ENCODE measurements around the gene SH3RF2.

SH3RF2 gene

GRCh38 chr5:145925353-145925752 is 11.0 kb upstream of the SH3RF2 start:
- no peaks in the 10 kb centered on the region for H3K36me3 Mint-ChIP-seq (ENCODE audit: insufficient read depth)
- H3K9me3 Mint-ChIP-seq: no peaks in the 10 kb centered on the region
- no peak for DNase-seq (ENCODE audit: low spot score in 2 of 2)
- H3K4me1 Mint-ChIP-seq: no peaks in the 10 kb centered on the region
- no peaks in the 10 kb centered on the region for H3K27me3 Mint-ChIP-seq
- no peak overlapping the region for H3K27ac Mint-ChIP-seq (ENCODE audit: low read depth)
- H3K4me3 Mint-ChIP-seq: no peak overlapping the region
- ATAC-seq (replicated peaks; ENCODE audit: extremely low read depth, poor library complexity, severe bottlenecking): no peak

GRCh38 chr5:145925803-145926202 is 10.6 kb upstream of the SH3RF2 start:
- Mint-ChIP-seq H3K4me3 (no peak overlapping the region), H3K27ac (ENCODE audit: low read depth) (no peak overlapping the region), H3K36me3 (ENCODE audit: insufficient read depth) (no peaks in the 10 kb centered on the region), H3K9me3 (no peaks in the 10 kb centered on the region), H3K4me1 (no peaks in the 10 kb centered on the region), H3K27me3 (no peaks in the 10 kb centered on the region)
- no peak for ATAC-seq (replicated peaks; ENCODE audit: extremely low read depth, poor library complexity, severe bottlenecking)
- no peak for DNase-seq (ENCODE audit: low spot score in 2 of 2)

- H3K27me3 Mint-ChIP-seq: peaks cover 44% of the 10 kb centered on the region
- peaks cover 8% of the 10 kb centered on the region for H3K4me1 Mint-ChIP-seq
- no peak for ATAC-seq (replicated peaks; ENCODE audit: extremely low read depth, poor library complexity, severe bottlenecking)
- no peak for DNase-seq (ENCODE audit: low spot score in 2 of 2)
- no peaks in the 10 kb centered on the region for H3K36me3 Mint-ChIP-seq (ENCODE audit: insufficient read depth)
- no peak overlapping the region for H3K27ac Mint-ChIP-seq (ENCODE audit: low read depth)
- H3K9me3 Mint-ChIP-seq: no peaks in the 10 kb centered on the region
- no peak overlapping the region for H3K4me3 Mint-ChIP-seq
Measured at GRCh38 chr5:145931718-145932117, 4.7 kb upstream of the SH3RF2 start.

DNA sequence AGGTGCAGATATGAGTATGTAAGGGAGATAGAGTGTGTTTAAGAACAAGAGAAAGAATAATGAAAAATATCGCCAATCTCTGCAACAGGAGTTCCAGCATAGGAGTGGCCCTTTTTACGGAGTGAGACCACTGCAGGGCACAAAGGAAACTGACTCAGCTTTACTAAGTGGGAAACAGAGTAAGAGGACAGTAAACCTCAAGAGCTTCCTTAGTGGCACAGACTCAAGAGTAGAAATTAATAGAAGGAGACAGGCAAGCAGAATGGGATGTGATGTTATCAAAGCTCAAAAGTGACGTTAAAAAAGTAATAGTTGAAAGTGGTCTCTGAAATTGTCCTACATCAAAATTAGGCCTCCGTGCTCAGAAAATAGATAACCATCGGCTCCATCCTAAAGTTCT is 2.1 kb upstream of the SH3RF2 start:
- ATAC-seq (replicated peaks; ENCODE audit: extremely low read depth, poor library complexity, severe bottlenecking): no peak
- Mint-ChIP-seq H3K27me3 (peaks cover 53% of the 10 kb centered on the region), H3K27ac (ENCODE audit: low read depth) (no peak overlapping the region)

DNA sequence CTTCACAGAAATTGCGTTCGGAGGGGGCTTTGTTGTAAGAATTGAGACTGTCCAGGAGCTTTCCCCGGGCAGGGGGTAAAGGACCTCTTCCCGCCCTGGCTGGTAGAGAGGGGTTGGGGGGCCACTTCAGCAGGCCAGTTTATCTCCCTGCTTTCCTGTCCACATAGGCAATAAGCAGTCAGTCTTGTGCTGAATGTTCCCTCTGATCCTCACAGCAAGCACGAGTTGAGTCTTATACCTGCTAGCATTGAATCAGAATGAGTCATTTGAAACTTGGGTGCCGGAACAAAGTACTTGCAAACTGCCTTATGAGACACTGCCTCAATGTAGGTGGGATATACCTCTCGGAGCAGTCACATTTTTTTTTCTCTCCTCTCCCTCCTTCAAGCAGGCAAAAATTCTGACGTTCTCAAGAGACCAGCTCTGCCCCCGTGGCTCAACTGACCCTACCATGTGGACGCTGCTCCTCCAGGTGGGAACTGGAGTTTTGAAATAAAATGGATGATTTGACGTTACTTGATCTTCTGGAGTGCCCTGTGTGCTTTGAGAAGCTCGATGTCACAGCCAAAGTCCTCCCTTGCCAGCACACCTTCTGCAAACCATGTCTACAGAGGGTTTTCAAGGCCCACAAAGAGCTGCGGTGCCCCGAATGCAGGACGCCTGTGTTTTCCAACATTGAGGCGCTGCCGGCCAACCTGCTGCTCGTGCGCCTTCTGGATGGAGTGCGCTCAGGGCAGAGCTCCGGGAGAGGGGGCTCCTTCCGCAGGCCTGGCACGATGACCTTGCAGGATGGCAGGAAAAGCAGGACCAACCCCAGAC is 1.3 kb downstream of the SH3RF2 start:
- no peaks in the 10 kb centered on the region for H3K9me3 Mint-ChIP-seq
- H3K4me3 Mint-ChIP-seq: no peak overlapping the region
- no peak for DNase-seq (ENCODE audit: low spot score in 2 of 2)
- peaks cover 13% of the 10 kb centered on the region for H3K4me1 Mint-ChIP-seq
- H3K27ac Mint-ChIP-seq (ENCODE audit: low read depth): no peak overlapping the region
- no peaks in the 10 kb centered on the region for H3K36me3 Mint-ChIP-seq (ENCODE audit: insufficient read depth)
- ATAC-seq (replicated peaks; ENCODE audit: extremely low read depth, poor library complexity, severe bottlenecking): no peak
- peaks cover 45% of the 10 kb centered on the region for H3K27me3 Mint-ChIP-seq

More for the DNA sequence above, 2.1 kb upstream of the SH3RF2 start:
- no peak overlapping the region for H3K4me3 Mint-ChIP-seq
- no peaks in the 10 kb centered on the region for H3K9me3 Mint-ChIP-seq
- H3K4me1 Mint-ChIP-seq: peaks cover 13% of the 10 kb centered on the region
- DNase-seq (ENCODE audit: low spot score in 2 of 2): no peak
- H3K36me3 Mint-ChIP-seq (ENCODE audit: insufficient read depth): no peaks in the 10 kb centered on the region

DNA sequence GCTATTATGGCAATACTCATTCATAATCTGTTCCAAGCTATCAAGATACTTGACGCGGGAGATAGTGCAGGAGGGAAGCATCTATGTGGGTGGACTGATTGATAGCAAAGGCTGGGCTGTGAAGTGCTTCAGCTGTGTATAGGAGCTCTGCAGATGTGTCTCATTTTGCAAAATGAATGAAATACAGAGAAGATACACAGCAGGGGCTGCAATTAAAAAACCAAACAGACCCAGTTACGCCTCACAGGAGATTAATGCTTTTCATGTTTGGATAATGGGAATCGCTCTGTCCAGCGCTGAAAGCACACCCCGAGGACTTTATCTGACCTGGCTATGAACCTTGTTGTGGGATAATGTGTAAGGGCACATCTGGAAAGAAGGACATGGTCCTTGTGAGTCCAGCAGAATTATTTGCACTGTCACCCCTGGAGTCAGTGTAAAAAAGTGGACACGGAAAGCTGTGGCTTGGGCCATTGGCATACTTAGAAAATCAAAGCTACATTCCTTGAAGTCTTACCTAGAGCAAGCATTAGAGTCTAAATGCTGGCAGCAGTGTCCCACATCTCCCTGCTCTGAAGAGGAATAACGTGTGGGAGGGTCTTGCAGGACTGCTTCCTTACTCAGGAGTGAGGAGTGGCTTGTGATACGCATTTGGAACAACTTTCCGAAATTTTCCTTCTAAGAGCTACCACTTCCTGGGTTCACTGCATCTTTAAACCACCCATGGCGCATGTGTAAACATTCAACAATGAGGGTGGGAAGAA is 2.6 kb downstream of the SH3RF2 start:
- peaks cover 13% of the 10 kb centered on the region for H3K4me1 Mint-ChIP-seq
- no peak for ATAC-seq (replicated peaks; ENCODE audit: extremely low read depth, poor library complexity, severe bottlenecking)
- peaks cover 37% of the 10 kb centered on the region for H3K27me3 Mint-ChIP-seq

DNA sequence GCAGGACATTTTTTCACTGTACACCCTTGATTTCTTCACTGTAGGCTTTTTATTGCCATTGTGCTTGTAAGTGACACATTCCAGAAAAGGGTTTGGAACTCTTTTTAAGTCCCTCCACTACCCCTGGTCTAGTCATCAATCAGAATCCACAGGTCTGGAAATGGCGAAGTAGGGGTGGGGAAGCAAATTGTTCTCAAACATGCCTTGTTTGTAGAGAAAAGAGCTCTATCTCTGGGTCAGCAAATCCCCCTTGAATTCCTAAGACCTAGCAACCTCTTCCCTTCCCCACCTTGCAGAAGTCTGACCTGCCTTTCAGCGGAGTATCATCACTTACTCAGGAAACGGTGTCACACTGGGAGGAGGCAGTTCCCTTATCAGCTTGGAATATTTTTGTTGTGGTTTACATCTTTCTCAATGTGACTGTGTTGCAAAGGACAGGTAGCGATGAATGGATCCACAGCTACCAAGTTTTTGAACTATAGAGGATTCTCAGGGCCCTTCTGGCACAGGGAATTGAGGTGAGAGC is 3.2 kb downstream of the SH3RF2 start:
- H3K27me3 Mint-ChIP-seq: peaks cover 31% of the 10 kb centered on the region
- ATAC-seq (replicated peaks; ENCODE audit: extremely low read depth, poor library complexity, severe bottlenecking): no peak
- no peak overlapping the region for H3K4me3 Mint-ChIP-seq
- H3K4me1 Mint-ChIP-seq: peaks cover 13% of the 10 kb centered on the region
- no peaks in the 10 kb centered on the region for H3K36me3 Mint-ChIP-seq (ENCODE audit: insufficient read depth)
- no peak overlapping the region for H3K27ac Mint-ChIP-seq (ENCODE audit: low read depth)
- no peak for DNase-seq (ENCODE audit: low spot score in 2 of 2)
- H3K9me3 Mint-ChIP-seq: no peaks in the 10 kb centered on the region

More for the DNA sequence above, 2.6 kb downstream of the SH3RF2 start:
- no peak for DNase-seq (ENCODE audit: low spot score in 2 of 2)
- no peak overlapping the region for H3K27ac Mint-ChIP-seq (ENCODE audit: low read depth)
- H3K9me3 Mint-ChIP-seq: no peaks in the 10 kb centered on the region
- no peaks in the 10 kb centered on the region for H3K36me3 Mint-ChIP-seq (ENCODE audit: insufficient read depth)
- no peak overlapping the region for H3K4me3 Mint-ChIP-seq

- H3K27ac Mint-ChIP-seq (ENCODE audit: low read depth): no peak overlapping the region
- DNase-seq (ENCODE audit: low spot score in 2 of 2) (no peak), ATAC-seq (replicated peaks; ENCODE audit: extremely low read depth, poor library complexity, severe bottlenecking) (no peak)
- peaks cover 12% of the 10 kb centered on the region for H3K4me1 Mint-ChIP-seq
- H3K4me3 Mint-ChIP-seq: no peak overlapping the region
- no peaks in the 10 kb centered on the region for H3K9me3 Mint-ChIP-seq
- peaks cover 16% of the 10 kb centered on the region for H3K27me3 Mint-ChIP-seq
- no peaks in the 10 kb centered on the region for H3K36me3 Mint-ChIP-seq (ENCODE audit: insufficient read depth)
Measured at GRCh38 chr5:145941096-145941447, 4.7 kb downstream of the SH3RF2 start.

DNA sequence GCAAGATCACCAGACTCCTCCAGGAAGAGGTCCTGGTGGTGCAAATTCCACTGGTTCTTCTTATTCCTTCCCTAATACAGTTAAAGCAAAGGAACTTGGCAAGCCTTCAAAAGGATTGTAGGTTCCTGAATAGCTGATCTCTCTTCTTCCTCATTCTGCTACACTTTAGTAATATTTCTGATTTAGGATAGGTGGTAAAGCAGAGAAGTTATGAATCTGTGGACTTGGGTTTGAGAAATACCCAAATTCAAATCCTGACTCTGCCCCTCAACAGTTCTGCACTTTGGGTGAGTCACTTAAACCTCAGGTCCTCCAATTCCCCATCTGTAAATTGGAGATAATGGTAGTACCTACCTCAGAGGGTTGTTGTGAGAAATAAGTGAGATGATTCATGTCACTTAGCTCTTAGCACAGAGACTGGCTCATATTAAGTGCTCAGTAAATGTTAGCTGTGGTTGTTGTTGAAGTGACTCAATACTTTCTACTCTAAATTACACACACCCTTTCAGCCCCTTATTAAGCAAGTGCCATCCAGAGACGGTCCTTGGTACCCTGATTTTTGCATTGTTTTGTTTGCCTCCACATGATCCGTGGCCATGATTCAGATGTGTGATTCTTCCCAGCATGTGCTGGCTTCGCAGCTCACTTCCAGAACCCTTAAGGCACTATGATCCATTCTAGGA is 5.2 kb downstream of the SH3RF2 start:
- Mint-ChIP-seq H3K4me1 (peaks cover 7% of the 10 kb centered on the region), H3K27me3 (peaks cover 11% of the 10 kb centered on the region), H3K27ac (ENCODE audit: low read depth) (no peak overlapping the region), H3K36me3 (ENCODE audit: insufficient read depth) (no peaks in the 10 kb centered on the region), H3K9me3 (no peaks in the 10 kb centered on the region), H3K4me3 (no peak overlapping the region)
- DNase-seq (ENCODE audit: low spot score in 2 of 2) (no peak), ATAC-seq (replicated peaks; ENCODE audit: extremely low read depth, poor library complexity, severe bottlenecking) (no peak)

DNA sequence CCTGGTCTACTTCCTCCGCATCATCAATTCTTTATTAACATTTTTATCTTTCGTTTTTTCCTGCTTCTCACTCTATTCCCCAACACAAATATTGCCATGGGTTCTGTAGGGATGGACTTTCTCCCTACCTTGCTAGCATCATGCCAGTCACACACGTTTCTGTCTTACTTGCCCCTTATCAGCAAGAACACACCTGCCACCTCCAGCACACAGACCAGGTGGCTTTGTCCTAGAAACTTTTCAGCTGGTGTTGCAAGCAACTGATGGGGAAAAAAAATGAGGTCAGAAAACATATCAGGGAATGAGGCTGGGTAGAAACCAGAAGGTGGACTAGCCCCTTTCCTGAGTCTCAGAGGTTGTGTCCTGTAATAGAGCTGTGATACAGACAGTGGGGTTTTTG is 5.8 kb downstream of the SH3RF2 start:
- ATAC-seq (replicated peaks; ENCODE audit: extremely low read depth, poor library complexity, severe bottlenecking) (no peak), DNase-seq (ENCODE audit: low spot score in 2 of 2) (no peak)
- no peaks in the 10 kb centered on the region for H3K9me3 Mint-ChIP-seq
- no peak overlapping the region for H3K4me3 Mint-ChIP-seq
- H3K27ac Mint-ChIP-seq (ENCODE audit: low read depth): no peak overlapping the region
- H3K27me3 Mint-ChIP-seq: peaks cover 5% of the 10 kb centered on the region
- no peaks in the 10 kb centered on the region for H3K36me3 Mint-ChIP-seq (ENCODE audit: insufficient read depth)
- peaks cover under 1% of the 10 kb centered on the region for H3K4me1 Mint-ChIP-seq

- no peaks in the 10 kb centered on the region for H3K9me3 Mint-ChIP-seq
- H3K27me3 Mint-ChIP-seq: no peaks in the 10 kb centered on the region
- no peaks in the 10 kb centered on the region for H3K36me3 Mint-ChIP-seq (ENCODE audit: insufficient read depth)
- DNase-seq (ENCODE audit: low spot score in 2 of 2) (no peak), ATAC-seq (replicated peaks; ENCODE audit: extremely low read depth, poor library complexity, severe bottlenecking) (no peak)
- no peaks in the 10 kb centered on the region for H3K4me1 Mint-ChIP-seq
- H3K4me3 Mint-ChIP-seq: no peak overlapping the region
- no peak overlapping the region for H3K27ac Mint-ChIP-seq (ENCODE audit: low read depth)
Measured at GRCh38 chr5:145942749-145943148, 6.4 kb downstream of the SH3RF2 start.

DNA sequence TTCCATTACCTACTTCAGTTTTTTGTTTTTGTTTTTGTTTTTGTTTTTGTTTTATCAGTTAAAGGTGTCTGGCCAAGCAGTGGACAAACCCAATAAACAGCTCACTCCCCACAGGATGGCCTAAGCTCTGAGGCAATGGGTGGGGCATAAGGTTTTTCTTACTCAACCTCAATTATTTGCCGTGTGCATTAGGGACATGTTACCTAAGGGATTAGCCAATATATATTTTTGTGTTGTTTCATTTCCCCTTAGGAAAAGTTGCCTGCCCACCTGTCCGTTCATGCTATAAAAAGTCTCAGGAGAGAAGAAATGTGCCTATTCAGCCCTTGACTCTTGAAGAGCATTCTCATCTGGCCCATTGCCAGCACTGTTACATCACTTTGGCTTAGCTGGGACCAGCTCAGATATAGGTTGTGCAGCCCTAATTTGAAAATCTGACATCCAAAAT is 7.3 kb downstream of the SH3RF2 start:
- DNase-seq (ENCODE audit: low spot score in 2 of 2) (no peak), ATAC-seq (replicated peaks; ENCODE audit: extremely low read depth, poor library complexity, severe bottlenecking) (no peak)
- H3K27ac Mint-ChIP-seq (ENCODE audit: low read depth): no peak overlapping the region
- H3K9me3 Mint-ChIP-seq: no peaks in the 10 kb centered on the region
- H3K36me3 Mint-ChIP-seq (ENCODE audit: insufficient read depth): no peaks in the 10 kb centered on the region
- H3K4me1 Mint-ChIP-seq: no peaks in the 10 kb centered on the region
- H3K27me3 Mint-ChIP-seq: no peaks in the 10 kb centered on the region
- no peak overlapping the region for H3K4me3 Mint-ChIP-seq
